Measurements from ENCODE around the gene B4GALT7.
"Not testable (repeated sequence)": the region's sequence is repeated elsewhere in the genome, so short reads cannot be mapped to it uniquely, and the experiment has no call there.

Gene B4GALT7, protein sequence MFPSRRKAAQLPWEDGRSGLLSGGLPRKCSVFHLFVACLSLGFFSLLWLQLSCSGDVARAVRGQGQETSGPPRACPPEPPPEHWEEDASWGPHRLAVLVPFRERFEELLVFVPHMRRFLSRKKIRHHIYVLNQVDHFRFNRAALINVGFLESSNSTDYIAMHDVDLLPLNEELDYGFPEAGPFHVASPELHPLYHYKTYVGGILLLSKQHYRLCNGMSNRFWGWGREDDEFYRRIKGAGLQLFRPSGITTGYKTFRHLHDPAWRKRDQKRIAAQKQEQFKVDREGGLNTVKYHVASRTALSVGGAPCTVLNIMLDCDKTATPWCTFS

DNA sequence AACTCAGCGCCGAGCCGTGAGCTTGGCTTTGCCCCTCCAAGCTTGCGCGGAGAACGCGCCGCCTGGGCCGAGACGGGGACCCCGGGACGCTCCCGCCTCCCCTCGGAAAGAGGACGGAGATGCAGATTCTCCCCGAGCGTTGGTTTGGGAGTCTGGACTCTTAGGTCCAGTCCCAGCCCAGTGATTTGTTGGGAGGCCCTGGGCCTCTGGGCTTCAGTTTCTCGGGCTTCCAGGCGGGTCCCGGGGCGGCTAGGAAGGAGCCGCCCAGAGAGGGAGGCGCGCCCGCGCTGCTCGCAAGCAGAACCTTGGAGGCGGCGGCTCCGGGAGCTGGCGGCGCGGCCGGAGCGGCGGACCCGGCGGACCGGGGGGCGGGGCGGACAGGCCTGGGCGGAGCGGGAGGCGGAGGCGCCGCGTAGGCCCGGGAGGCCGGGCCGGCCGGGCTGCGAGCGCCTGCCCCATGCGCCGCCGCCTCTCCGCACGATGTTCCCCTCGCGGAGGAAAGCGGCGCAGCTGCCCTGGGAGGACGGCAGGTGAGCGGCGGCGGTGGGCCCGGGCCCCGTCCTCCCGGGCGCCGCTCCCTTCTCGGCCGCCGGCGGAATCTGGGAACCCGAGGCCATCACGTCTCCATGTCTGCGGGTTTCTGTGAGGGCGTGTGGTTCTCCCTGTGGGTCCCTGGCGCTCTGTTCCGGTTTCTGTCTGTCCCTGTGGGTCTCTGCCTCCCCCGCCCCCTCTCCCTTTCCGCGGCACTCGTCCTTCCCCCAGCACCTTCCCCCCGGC lies at the start of gene B4GALT7:
TSS of gene B4GALT7 (plus strand) at position 402 of the 777 bp plus-strand sequence. CDS start at position 481, 79 bp downstream.
- DNase-seq (ENCODE audit: low read depth in 2 of 2), result peak; percentile 83 to 87

DNA sequence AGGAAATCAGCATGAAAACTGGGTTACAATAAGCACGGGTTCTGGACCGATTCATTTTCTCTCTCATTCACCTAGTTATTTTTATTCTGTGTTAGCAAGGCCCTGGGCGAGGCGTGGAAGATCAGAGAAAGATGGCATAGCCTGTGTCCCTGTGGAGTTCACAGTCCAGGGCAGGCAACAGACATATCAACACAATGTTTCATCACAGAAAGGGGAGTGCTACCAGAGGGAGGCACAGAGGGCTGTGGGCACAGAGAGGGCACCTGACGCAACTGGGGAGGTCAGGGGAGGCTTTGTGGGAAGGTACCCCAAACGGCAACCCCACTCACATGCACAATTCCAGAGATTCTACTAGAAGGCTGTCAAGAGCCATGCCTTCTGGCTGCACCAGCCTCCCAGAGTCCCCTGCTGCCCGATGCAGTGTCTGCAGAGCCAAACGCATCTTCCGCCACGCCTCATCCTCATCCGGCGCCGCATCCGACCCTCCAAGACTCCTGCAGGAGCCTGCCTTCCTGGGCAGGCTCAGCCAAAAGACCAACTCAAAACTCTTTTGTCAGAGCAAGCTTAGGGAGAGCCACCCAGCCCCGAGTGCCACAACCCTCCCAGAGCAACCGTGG lies 47.0 kb upstream of the B4GALT7 start:
- DNase-seq (ENCODE audit: low read depth in 2 of 2), result no peak

DNA sequence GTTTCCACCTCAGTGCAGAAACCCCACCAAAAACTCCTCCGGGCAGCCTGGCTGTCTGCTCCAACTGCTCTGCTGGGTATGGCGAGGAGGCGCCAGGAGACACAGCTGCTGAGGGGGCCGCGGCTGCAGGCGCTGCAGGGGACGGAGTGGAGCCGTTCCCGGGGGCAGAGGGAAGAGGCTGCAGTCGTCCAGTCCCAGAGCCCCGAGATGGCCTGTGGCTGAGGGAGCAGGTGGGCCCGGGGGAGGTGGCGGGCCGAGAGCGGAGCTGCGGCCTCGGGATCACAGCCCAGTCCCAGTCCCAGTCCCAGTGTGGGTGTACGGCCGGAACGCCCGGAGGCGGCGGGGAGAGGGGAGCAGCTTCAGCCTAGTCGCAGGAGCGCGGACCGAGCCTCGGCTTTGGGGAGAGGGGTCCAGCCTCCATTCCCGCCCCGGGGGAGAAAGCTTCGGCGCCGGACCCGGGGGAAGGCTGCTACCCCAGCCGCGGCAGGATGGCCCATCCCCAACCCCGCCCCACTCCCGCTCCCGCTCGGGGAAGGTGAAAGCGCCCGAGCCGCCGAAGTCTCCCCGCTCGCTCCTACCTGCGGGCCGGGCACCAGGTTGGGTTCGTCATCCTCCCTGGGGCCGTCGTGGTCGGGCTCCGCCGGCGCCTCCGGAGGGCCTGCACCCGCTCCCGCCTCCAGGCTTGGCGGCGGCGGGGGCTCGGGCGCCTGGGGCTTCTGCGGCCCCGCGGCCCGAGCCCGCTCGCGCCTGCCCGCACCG lies 46.1 kb upstream of the B4GALT7 start:
- DNase-seq (ENCODE audit: low read depth in 2 of 2), result peak in 1 of 2 donors; percentile 22

DNA sequence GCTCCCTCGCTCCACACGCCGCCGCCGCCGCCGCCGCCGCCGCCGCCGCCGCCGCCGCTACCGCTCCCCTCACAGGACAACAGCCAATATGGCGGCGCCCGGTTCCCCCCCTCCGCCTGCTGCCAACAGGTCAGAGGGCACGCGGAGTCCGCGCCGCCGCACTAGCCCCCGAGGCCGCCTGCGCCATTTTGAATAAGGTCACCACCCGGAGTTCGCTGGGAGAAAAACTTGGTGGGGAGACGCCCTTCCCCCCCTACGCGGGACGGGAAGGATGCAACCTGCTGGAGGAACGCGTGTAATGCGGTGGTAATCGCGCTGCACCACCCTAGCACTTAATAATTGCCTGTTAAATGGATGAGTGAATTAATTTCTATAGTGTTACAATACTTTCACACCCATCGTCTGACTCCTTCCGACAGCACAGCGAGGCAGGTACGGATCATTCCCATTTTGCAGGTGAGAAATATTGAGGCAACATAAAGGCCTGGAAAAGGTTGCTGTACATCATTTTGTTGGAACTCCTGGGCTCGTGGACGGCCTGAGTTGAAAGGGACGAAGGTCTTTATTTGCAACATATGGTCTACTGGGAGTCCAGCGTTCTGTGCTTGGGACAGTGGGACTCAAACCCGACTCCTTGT lies 45.3 kb upstream of the B4GALT7 start, which contains the start of gene FAM193B:
TSS of gene FAM193B (minus strand) at position 90 of the 638 bp plus-strand sequence. CDS start 105 bp downstream, outside the sequence.
- peak; percentile 95 for DNase-seq (ENCODE audit: low read depth in 2 of 2)

DNA sequence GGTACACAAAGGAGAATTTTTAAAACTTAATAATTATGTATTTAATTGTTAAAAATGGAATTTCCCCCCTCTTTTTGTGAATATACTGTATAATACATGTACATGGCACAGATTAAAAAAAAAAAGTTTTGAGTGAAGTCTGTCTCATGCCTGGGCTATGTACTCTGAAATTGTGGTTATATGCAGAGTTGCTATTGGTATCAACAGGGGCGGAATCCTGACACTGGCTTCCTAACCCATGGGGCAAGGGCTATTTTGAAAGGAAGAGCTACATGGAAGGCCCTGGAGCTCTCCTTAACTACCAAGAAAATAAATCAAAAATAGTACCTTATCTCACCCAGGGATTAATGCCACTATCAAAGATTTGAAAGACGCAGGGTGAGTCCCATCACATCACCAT lies 44.7 kb upstream of the B4GALT7 start:
- no peak for DNase-seq (ENCODE audit: low read depth in 2 of 2)

DNA sequence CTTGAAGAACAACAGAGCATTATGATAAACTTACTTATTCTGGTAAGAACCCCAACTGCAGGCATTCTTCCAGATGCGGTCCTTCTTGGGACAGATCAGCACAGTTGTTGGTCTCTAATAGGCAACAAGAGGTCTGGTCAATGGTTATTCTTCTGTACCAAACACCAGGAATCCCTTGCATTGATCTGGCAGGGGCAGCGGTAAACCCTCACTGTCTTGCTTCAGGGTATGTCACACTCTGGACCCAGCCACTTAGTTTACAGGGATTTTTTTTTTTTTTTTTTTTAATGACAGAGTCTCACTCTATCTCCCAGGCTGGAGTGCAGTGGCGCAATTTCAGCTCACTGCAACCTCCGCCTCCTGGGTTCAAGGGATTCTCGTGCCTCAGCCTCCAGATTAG lies 44.3 kb upstream of the B4GALT7 start:
- DNase-seq (ENCODE audit: low read depth in 2 of 2), result no peak

DNA sequence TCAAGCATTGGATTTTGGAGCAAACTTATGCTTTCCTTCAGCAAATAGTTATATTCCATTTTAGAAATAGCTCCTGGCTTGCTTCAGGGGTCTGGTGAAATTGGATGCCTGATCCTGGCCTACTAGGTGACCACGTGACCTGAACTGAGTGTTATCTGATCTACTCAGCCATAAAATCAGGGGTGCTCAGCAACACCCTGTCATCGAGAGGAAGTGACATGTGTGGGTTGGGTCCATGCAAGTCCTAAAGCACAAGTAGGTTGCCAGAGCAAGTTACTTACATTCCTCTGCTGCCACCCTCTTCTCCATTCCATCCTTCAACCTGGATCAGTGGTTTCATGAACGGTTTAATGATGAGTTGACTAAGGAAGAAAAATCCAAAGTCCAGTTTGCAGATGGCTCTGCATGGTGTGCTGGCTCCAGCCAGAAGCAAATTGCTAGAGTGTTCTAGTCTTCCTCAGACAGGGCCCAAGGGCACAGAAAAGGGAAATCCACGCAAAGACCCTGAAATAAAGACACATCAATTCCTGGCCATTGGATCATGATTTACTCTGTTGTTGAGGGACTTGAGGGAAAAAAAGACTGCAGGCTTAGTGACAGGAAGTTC lies 42.8 kb upstream of the B4GALT7 start:
- no peak for DNase-seq (ENCODE audit: low read depth in 2 of 2)

DNA sequence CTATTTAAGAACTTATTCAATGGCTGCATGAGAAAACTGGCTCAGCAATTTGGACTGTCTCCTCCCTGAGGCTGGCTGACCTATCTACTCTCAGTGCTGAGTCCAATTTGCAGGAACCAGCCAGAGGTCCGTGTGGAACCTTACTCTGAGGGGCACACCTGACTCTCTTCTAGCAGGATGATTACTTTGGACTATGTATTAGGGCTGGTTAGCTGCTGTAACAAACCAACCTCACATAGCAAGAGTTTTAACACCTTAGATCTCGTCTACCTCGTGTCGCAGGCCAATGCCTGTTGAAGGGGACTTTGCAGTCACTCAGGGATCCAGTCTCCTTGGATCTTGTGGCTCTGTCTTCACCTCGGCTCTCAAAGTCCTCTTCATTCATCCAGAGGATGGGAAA lies 42.1 kb upstream of the B4GALT7 start:
- DNase-seq (ENCODE audit: low read depth in 2 of 2), result no peak

DNA sequence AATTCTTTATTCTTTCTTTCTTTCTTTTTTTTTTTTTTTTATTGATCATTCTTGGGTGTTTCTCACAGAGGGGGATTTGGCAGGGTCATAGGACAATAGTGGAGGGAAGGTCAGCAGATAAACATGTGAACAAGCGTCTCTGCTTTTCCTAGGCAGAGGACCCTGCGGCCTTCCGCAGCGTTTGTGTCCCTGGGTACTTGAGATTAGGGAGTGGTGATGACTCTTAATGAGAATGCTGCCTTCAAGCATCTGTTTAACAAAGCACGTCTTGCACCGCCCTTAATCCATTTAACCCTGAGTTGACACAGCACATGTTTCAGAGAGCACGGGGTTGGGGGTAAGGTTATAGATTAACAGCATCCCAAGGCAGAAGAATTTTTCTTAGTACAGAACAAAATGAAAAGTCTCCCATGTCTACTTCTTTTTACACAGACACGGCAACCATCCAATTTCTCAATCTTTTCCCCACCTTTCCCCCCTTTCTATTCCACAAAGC lies 40.4 kb upstream of the B4GALT7 start:
- not testable (repeated sequence) for DNase-seq (ENCODE audit: low read depth in 2 of 2)

DNA sequence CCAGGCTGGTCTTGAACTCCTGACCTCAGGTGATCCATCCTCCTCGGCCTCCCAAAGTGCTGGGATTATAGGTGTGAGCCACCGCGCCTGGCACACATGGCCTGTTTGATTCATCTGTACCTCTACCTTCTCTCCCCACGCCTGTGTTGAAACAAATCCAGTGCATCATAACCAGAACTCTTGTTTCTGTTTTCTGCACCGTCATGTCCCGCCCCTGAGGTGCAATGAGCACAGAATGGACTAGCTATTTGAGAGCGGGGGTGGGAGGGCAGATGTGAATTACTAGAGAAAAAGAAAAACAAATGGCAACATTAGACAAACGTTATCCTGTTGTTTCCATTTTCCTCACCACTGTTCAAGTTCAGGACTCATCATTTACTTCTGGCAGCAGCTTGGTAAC lies 34.9 kb upstream of the B4GALT7 start:
- DNase-seq (ENCODE audit: low read depth in 2 of 2), result no peak

DNA sequence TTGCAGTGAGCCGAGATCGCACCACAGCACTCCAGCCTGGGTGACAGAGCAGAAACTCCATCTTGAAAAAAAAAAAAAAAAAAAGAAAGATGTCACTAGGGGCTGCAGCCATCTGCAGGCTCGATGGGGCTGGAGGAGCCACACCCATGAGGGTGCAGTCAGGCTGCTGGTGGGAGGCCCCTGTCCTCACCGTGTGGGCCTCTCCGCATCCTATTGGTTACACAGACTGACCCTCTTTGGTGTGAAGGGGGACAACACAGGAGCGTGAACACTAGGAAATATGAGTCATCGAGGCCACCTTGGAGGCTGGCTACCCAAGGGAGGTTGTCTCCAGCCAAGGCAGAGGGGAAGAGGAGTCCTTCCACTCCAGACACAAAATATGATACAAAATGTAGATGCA lies 31.6 kb upstream of the B4GALT7 start:
- DNase-seq (ENCODE audit: low read depth in 2 of 2), result no peak

DNA sequence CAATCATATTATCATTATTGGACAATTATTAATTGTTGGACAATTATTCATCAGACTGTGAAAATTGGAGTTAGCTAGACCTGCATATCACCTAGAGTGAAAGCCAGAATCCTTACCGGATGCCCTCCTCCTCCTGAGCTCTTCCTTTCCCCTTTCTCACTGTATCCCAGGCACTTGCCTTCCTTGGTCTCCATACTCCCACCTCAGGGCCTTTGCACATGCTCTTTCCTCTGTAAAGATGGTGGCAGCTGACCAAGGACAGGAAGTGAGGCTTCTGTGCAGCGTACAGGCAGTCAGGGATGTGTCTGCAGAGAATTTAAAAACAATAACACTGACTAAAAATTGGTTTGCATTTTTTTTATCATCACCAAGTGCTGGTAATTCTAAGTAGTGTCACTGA lies 30.0 kb upstream of the B4GALT7 start:
- no peak for DNase-seq (ENCODE audit: low read depth in 2 of 2)

DNA sequence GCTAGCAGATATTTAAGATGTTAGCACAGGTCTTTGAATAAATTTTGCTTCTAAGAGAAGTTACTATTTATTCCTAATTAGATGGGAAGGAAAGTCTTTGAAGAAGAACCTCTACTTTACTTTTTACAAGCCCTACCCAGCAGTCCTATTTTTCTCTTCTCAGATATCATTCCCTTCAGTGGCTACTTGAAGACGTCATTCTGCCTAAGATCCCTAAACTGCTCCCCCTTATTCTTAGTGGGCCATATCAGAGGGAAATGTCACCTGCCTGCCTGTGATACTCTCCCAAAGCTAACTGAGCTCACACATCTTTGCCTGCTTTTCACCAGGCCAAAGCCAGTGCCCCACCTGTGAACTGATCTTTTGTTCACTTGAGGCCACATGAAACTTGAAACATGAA lies 24.4 kb upstream of the B4GALT7 start:
- no peak for DNase-seq (ENCODE audit: low read depth in 2 of 2)

DNA sequence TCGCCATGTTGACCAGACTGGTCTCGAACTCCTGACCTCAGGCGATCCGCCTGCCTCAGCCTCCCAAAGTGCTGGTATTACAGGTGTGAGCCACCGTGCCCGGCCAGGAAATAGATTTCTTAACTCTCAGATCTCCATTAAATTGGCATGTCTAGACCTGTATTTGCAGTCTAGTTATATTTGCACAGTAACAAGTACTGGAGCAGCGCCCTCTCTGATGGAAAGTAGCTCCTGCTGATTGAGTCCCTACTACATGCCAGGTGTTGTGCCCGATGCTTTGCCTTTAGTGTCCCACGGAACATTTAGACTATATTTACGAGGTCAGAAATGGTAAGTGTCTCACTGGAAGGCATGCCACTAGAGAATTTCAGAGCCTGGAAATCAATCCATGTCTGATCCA lies 23.8 kb upstream of the B4GALT7 start:
- DNase-seq (ENCODE audit: low read depth in 2 of 2), result no peak

DNA sequence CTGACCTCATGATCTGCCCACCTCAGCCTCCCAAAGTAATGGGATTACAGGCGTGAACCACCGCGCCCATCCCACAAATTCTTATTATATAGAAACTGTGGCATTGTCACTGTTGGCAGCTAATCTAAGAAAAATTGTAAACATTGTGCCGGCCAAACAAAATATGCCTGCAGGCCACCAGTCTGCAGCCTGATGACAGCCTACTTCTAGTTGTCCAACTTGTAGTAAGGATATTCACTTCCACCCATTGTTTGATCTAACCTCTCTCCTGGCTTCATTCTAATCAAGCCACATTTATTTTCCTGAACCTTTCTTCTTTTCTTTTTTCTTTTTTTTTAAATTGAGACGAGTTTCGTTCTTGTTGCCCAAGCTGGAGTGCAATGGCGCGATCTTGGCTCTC lies 21.6 kb upstream of the B4GALT7 start:
- no peak for DNase-seq (ENCODE audit: low read depth in 2 of 2)

DNA sequence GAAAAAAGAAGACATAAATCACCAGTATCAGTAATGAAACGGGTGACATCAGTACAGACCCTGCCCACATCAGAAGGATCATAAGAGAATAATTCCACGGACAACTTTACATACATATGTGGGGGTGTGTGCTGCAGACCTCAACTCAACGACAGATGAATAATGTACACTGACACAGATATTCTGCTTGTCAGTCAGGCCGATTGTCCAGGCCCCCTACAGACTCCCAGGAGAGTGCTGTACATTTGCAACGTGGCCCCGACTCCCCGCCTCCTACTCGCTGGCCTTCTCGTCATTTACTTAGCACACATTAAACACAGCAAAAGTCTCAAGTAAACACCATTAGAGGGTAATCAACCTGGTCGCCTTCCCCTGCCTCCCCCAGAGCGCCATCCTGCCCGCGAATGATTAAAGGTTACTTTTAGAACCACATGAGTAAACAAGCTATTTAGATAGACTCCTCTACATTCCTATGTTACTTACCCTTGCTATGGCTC lies 11.5 kb upstream of the B4GALT7 start:
- DNase-seq (ENCODE audit: low read depth in 2 of 2), result no peak

DNA sequence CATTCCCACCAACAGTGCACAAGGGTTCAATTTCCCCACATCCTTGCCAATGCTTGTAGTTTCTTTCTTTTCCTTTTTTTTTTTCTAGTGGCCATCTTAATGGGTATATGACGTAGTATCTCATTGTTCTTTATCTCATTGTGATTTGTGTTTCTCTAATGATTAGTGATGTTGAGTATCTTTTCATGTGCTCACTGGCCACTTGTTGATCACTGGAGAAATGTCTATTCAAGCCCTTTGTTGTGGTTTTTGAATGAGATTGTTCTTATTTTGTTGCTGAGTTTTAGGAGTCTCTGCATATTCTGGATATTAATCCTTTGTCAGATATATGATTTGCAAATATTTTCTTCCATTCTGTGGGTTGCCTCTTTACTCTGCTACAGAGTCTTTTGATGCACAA lies 9.5 kb upstream of the B4GALT7 start:
- no peak for DNase-seq (ENCODE audit: low read depth in 2 of 2)

DNA sequence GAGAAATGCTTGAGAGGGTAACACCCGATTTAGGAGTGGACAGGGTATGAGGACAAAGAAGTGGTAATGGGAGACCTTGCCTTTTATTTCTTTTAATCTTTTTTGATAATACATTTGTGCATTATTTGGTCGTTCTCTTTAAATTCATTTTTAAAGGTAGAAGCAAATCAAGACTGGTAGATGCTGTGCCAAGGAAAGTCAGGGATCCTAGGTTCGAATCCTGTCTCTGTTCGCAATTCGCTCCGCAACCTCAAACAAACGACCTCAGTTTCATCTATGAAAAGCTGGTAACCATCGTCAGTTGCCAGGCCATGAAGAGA lies 8.3 kb upstream of the B4GALT7 start:
- no peak for DNase-seq (ENCODE audit: low read depth in 2 of 2)

DNA sequence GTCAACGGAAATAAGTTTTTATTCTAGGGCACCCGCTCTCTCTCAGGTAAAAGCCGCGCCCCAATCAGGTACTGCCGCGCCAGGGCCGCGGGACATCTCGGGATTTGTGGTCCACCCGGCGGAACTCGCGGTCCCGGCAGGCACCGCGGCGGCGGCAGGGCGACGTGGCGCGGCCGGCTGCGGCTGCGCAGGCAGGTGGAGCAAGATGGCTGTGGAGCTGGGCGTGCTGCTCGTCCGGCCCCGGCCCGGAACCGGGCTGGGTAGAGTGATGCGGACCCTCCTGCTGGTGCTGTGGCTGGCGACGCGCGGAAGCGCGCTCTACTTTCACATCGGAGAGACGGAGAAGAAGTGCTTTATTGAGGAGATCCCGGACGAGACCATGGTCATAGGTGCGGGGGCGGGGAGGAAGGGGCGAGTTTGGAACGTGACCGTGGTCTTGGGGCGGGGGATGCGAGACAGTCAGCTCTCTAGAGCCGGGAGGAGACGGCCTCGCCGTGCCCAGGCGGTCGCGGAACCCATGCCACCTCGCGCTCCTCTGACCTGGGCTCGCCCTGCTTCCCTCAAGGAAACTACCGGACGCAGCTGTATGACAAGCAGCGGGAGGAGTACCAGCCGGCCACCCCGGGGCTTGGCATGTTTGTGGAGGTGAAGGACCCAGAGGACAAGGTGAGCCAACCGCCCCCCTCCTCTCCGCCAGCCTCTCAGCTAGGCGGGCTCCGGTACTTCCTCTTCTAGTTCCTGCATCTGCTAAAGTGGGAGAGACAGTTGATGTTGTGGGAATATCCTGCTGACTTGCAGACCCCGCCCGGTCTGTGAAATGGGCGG lies 7.7 kb upstream of the B4GALT7 start, which contains the start of gene TMED9:
TSS of gene TMED9 (plus strand) at position 194 of the 825 bp plus-strand sequence. CDS start at position 206, 12 bp downstream.
- DNase-seq (ENCODE audit: low read depth in 2 of 2), result peak; percentile 77 to 83

DNA sequence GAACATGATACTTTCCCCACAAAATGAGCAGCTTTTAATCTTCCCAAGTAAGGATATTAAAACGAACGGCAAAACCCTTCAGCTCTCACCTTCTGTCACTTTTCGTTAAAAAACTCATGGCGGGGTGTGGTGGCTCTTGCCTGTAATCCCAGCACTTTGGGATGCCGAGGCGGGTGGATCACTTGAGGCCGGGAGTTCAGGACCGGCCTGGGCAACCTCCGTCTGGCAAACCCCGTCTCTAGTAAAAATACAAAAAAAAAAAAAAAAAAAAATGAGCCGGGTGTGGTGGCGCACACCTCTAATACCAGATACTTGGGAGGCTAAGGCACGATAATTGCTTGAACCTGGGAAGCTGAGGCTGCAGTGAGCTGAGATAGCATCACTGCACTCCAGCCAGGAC lies 7.0 kb upstream of the B4GALT7 start:
- DNase-seq (ENCODE audit: low read depth in 2 of 2), result no peak

Measured in activated CD4-positive, alpha-beta T cell treated with anti-CD3 and anti-CD28 coated beads for 24 hours (primary cell).